Measurements from ENCODE around the gene SNRPD1. TPM values are rescaled to one million over a fixed set of nuclear protein-coding genes. Genes with fewer than 3 reads are reported as not detected.

The SNRPD1 gene
- total RNA-seq, 1 experiment from 2014 or later: 134 TPM

- CTCF ChIA-PET: no interaction called here
- RAD21 ChIA-PET (ENCODE audit: low non-redundant PET in 1 of 2, low total read pairs in 2 of 2, uncharacterized antibody in 2 of 2, unreplicated experiment in 2 of 2): no interaction called here
- no TSS peak for BruUV-seq (replicated peaks)
- H3K79me2 ChIP-seq (ENCODE audit: insufficient read depth, low read length): peaks cover 4% of the 10 kb centered on the region; the same call in 1 of the 2 replicates
- H3K4me3 ChIP-seq (replicated peaks in 1 of 2; ENCODE audit: low read depth in 1 of 2, low read length in 2 of 2): no peak overlapping the region
- POLR2A ChIA-PET: no interaction called here
- H3K9ac ChIP-seq (ENCODE audit: low read length): no peak overlapping the region
- no peak for TF ChIP-seq REST (IDR thresholded peaks at IDR 0.05; ENCODE audit: low read depth)
- TF ChIP-seq EZH2phosphoT487 (IDR thresholded peaks at IDR 0.05; ENCODE audit: borderline replicate concordance): no peak
- no peak overlapping the region for H2AFZ ChIP-seq (ENCODE audit: low read depth, low read length, poor library complexity, severe bottlenecking)
- DNase-seq (ENCODE audit: low read depth, low spot score) (no peak), ATAC-seq (no peak)
- no peaks in the 10 kb centered on the region for H3K27me3 ChIP-seq (ENCODE audit: insufficient read depth, low read length)
- no peak overlapping the region for H3K4me2 ChIP-seq (ENCODE audit: low read length)
- H3K4me1 ChIP-seq (ENCODE audit: control insufficient read depth in 1 of 2, insufficient read depth in 2 of 2, low read length in 2 of 2): peaks cover 4 to 6% of the 10 kb centered on the region in 2 experiments
- peaks cover 2 to 8% of the 10 kb centered on the region in 2 experiments; a peak in 3 of 4 replicates for H3K36me3 ChIP-seq (ENCODE audit: control insufficient read depth in 1 of 2, insufficient read depth in 2 of 2, low read length in 2 of 2)
- H4K20me1 ChIP-seq (ENCODE audit: insufficient read depth): no peaks in the 10 kb centered on the region
- H3K9me2 ChIP-seq (ENCODE audit: insufficient read depth): no peaks in the 10 kb centered on the region
- H3K27ac ChIP-seq (ENCODE audit: low read depth, low read length): no peak overlapping the region
- intact Hi-C loops (cut with micrococcal nuclease): no loop called here
- H3K9me3 ChIP-seq (ENCODE audit: control insufficient read depth in 1 of 2, insufficient read depth in 1 of 2, low read depth in 1 of 2, low read length in 2 of 2): no peaks in the 10 kb centered on the region
These were observed 70.4 kb downstream of the SNRPD1 start for GRCh38 chr18:21682371-21683051.

Small RNA genes within 50 kb of the gene (microRNA-seq; reads per million reads assigned to microRNA genes)
- gene MIR320C1 (ENCODE audit: borderline number of aligned reads): not detected

Other genes with a start within 250 kb of the SNRPD1 start
- 19.6 TPM for gene ESCO1, start 11.6 kb upstream of the SNRPD1 start, total RNA-seq (2021; ENCODE audit: unreplicated experiment)
- gene ABHD3, start 92.5 kb downstream of the SNRPD1 start, total RNA-seq (2021; ENCODE audit: unreplicated experiment): 29.9 TPM
- gene MIB1, start 128.5 kb downstream of the SNRPD1 start, total RNA-seq (2021; ENCODE audit: unreplicated experiment): 56.1 TPM

All from HCT116 (cell line).